Liver (tissue), 3 donors: Measurements from ENCODE around the gene THOC5.

Experiments used
- EGR1 ChIP-seq, 2 donors: IDR thresholded peaks; 2 replicates each; pipeline ENCODE4 v1.6.1; 2016 to 2018; ENCODE audit warnings: antibody characterized with exemption in 2 of 2, low read depth in 2 of 2
- FOXA1 ChIP-seq: IDR thresholded peaks from 2 replicates; pipeline ENCODE4 v1.6.1; 2016; ENCODE audit warnings: antibody characterized with exemption
- GABPA ChIP-seq, 2 donors: IDR thresholded peaks in 1 of 2; conservative IDR thresholded peaks in 1 of 2; 2 replicates each; pipeline ENCODE4 v1.6.1; 2016; ENCODE audit warnings: antibody characterized with exemption in 2 of 2, mild to moderate bottlenecking in 1 of 2, moderate library complexity in 1 of 2
- HNF4G ChIP-seq: IDR thresholded peaks from 2 replicates; pipeline ENCODE4 v1.6.1; 2016; ENCODE audit warnings: antibody characterized with exemption
- JUND ChIP-seq, 2 donors: IDR thresholded peaks; 2 replicates each; pipeline ENCODE4 v1.6.1; 2016; ENCODE audit warnings: antibody characterized with exemption in 2 of 2
- RAD21 ChIP-seq, 2 donors: IDR thresholded peaks; 2 replicates each; pipeline ENCODE4 v1.6.1; 2016; ENCODE audit warnings: antibody characterized with exemption in 2 of 2, mild to moderate bottlenecking in 2 of 2
- RXRA ChIP-seq, 2 donors: IDR thresholded peaks; 2 replicates each; pipeline ENCODE4 v1.6.1; 2017 to 2018; ENCODE audit warnings: antibody characterized with exemption in 2 of 2, mild to moderate bottlenecking in 1 of 2
- SP1 ChIP-seq: IDR thresholded peaks from 2 replicates; pipeline ENCODE4 v1.6.1; 2018; ENCODE audit warnings: antibody characterized with exemption, mild to moderate bottlenecking
- TAF1 ChIP-seq: conservative IDR thresholded peaks from 2 replicates; pipeline ENCODE4 v1.6.1; 2016; ENCODE audit warnings: antibody characterized with exemption, mild to moderate bottlenecking
- YY1 ChIP-seq: IDR thresholded peaks from 2 replicates; pipeline ENCODE4 v1.6.1; 2016; ENCODE audit warnings: antibody characterized with exemption, mild to moderate bottlenecking
- TF ChIP-seq, protein P1 (sequence below): fragments of 150-350 bp; IDR thresholded peaks from 2 replicates; pipeline ENCODE4 v1.5.1; 2017; ENCODE audit warnings: improper control_type of control experiment, low read depth, low read length; ENCODE audit not compliant: missing input control
- TF ChIP-seq, protein P2 (sequence below): IDR thresholded peaks from 2 replicates; pipeline ENCODE4 v1.6.1; 2016; ENCODE audit warnings: antibody characterized with exemption
- TF ChIP-seq, protein P3 (sequence below): IDR thresholded peaks from 2 replicates; pipeline ENCODE4 v1.6.1; 2016; ENCODE audit warnings: antibody characterized with exemption
- donor health status: healthy.
- donor health status: healthy.

DNA sequence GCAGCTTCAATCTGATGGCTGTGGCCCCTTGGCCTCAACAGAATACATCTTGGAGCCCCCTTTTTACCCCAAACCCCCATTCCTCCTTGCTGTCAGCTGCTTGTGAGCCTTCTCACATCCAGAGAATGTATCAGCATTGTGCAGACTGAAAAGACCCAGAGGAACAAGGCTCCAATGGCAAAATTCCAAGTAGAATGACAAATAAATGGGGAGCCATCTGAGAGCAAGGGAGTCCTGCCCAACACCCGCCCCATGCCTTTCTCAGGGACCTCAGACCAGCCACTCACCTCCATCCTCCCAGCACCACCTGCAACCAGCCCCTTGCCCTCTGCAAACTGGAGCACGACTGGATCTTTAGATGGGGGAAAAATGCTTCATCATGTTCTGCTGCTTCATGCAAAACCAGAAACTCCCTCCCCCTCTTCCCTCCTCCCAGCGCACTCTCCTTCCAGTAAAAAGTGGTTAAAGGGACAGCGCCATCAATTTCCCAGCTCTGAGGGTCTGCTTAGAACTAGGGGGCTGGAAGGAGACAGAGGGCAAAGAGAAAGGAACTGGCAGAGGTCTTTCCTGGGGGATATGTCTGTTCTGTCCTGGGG, 75.7 kb downstream of the THOC5 start:
- TF ChIP-seq, protein P1, sequence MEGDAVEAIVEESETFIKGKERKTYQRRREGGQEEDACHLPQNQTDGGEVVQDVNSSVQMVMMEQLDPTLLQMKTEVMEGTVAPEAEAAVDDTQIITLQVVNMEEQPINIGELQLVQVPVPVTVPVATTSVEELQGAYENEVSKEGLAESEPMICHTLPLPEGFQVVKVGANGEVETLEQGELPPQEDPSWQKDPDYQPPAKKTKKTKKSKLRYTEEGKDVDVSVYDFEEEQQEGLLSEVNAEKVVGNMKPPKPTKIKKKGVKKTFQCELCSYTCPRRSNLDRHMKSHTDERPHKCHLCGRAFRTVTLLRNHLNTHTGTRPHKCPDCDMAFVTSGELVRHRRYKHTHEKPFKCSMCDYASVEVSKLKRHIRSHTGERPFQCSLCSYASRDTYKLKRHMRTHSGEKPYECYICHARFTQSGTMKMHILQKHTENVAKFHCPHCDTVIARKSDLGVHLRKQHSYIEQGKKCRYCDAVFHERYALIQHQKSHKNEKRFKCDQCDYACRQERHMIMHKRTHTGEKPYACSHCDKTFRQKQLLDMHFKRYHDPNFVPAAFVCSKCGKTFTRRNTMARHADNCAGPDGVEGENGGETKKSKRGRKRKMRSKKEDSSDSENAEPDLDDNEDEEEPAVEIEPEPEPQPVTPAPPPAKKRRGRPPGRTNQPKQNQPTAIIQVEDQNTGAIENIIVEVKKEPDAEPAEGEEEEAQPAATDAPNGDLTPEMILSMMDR = no peak
- TF ChIP-seq EGR1 (IDR thresholded peaks at IDR 0.05; ENCODE audit: low read depth in 2 of 2) = no peak
- no peak for TF ChIP-seq FOXA1
- no peak for TF ChIP-seq RXRA (IDR thresholded peaks at IDR 0.05)
- no peak for TF ChIP-seq RAD21 (IDR thresholded peaks at IDR 0.05)
- TF ChIP-seq SP1 = no peak
- no peak for TF ChIP-seq TAF1
- TF ChIP-seq YY1 = no peak
- no peak for TF ChIP-seq JUND (IDR thresholded peaks at IDR 0.05)
- TF ChIP-seq, protein P2, sequence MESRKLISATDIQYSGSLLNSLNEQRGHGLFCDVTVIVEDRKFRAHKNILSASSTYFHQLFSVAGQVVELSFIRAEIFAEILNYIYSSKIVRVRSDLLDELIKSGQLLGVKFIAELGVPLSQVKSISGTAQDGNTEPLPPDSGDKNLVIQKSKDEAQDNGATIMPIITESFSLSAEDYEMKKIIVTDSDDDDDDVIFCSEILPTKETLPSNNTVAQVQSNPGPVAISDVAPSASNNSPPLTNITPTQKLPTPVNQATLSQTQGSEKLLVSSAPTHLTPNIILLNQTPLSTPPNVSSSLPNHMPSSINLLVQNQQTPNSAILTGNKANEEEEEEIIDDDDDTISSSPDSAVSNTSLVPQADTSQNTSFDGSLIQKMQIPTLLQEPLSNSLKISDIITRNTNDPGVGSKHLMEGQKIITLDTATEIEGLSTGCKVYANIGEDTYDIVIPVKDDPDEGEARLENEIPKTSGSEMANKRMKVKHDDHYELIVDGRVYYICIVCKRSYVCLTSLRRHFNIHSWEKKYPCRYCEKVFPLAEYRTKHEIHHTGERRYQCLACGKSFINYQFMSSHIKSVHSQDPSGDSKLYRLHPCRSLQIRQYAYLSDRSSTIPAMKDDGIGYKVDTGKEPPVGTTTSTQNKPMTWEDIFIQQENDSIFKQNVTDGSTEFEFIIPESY = no peak
- no peak for TF ChIP-seq HNF4G
- no peak for TF ChIP-seq GABPA (IDR thresholded peaks at IDR 0.05 in 1 of 2, conservative IDR thresholded peaks at IDR 0.05 in 1 of 2)
- TF ChIP-seq, protein P3, sequence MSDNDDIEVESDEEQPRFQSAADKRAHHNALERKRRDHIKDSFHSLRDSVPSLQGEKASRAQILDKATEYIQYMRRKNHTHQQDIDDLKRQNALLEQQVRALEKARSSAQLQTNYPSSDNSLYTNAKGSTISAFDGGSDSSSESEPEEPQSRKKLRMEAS = no peak
